ENCODE data around the gene RCAN1.

RCAN1 gene

GRCh38 chr21:34598931-34599400 is 15.9 kb downstream of the RCAN1 start:
- DNase-seq (ENCODE audit: low spot score), result no peak

GRCh38 chr21:34597406-34597805 is 17.5 kb downstream of the RCAN1 start:
- no peak for DNase-seq (ENCODE audit: low spot score)

GRCh38 chr21:34596561-34597271 is 18.2 kb downstream of the RCAN1 start:
- no peak for DNase-seq (ENCODE audit: low spot score)

GRCh38 chr21:34595457-34595856 is 19.5 kb downstream of the RCAN1 start:
- DNase-seq (ENCODE audit: low spot score), result no peak

GRCh38 chr21:34594566-34595234 is 20.2 kb downstream of the RCAN1 start:
- DNase-seq (ENCODE audit: low spot score), result no peak

GRCh38 chr21:34593954-34594531 is 20.9 kb downstream of the RCAN1 start:
- DNase-seq (ENCODE audit: low spot score), result no peak

GRCh38 chr21:34593423-34593822 is 21.5 kb downstream of the RCAN1 start:
- no peak for DNase-seq (ENCODE audit: low spot score)

- peak; percentile 55 for DNase-seq (ENCODE audit: low spot score)
These were observed 22.6 kb downstream of the RCAN1 start for GRCh38 chr21:34592120-34592955.

- DNase-seq (ENCODE audit: low spot score), result no peak
These were observed 24.4 kb downstream of the RCAN1 start for GRCh38 chr21:34590520-34590919.

GRCh38 chr21:34589511-34590282 is 25.2 kb downstream of the RCAN1 start:
- no peak for DNase-seq (ENCODE audit: low spot score)

GRCh38 chr21:34583926-34584563 is 30.9 kb downstream of the RCAN1 start:
- no peak for DNase-seq (ENCODE audit: low spot score)

GRCh38 chr21:34582506-34583150 is 32.3 kb downstream of the RCAN1 start:
- DNase-seq (ENCODE audit: low spot score), result peak; percentile 67

- no peak for DNase-seq (ENCODE audit: low spot score)
These were observed 34.7 kb downstream of the RCAN1 start for GRCh38 chr21:34580181-34580700.

- peak; percentile 65 for DNase-seq (ENCODE audit: low spot score)
These were observed 35.5 kb downstream of the RCAN1 start for GRCh38 chr21:34579411-34579810.

- peak; percentile 29 for DNase-seq (ENCODE audit: low spot score)
These were observed 38.8 kb downstream of the RCAN1 start for GRCh38 chr21:34576041-34576511.

- DNase-seq (ENCODE audit: low spot score), result no peak
These were observed 40.0 kb downstream of the RCAN1 start for GRCh38 chr21:34574601-34575529.

GRCh38 chr21:34571994-34572393 is 42.9 kb downstream of the RCAN1 start:
- DNase-seq (ENCODE audit: low spot score), result no peak

GRCh38 chr21:34570313-34570712 is 44.6 kb downstream of the RCAN1 start:
- DNase-seq (ENCODE audit: low spot score), result no peak

- DNase-seq (ENCODE audit: low spot score), result no peak
These were observed 45.4 kb downstream of the RCAN1 start for GRCh38 chr21:34569381-34569979.
